Uterus (tissue), 4 donors: Measurements from ENCODE around the gene APC. TPM values are rescaled to one million over a fixed set of nuclear protein-coding genes. Genes with fewer than 3 reads are reported as not detected.

ENCODE experiments used
- DNase-seq, 2 donors: peaks; one replicate each; pipeline ENCODE4 v3.0.0-alpha.2; 2019 to 2020
- H3K27ac ChIP-seq, 2 donors: fragments of 200-600 bp; sonication (generic); 1 replicate in 1 of 2; 2 replicates in 1 of 2; pipeline ENCODE4 v1.5.1; 2016 to 2018
- H3K27me3 ChIP-seq, 2 donors: fragments of 200-600 bp; sonication (generic); one replicate each; pipeline ENCODE4 v1.5.1; 2018 to 2019; ENCODE audit warnings: control low read depth in 1 of 2
- H3K36me3 ChIP-seq, 2 donors: fragments of 200-600 bp; sonication (generic); one replicate each; pipeline ENCODE4 v1.5.1; 2019; ENCODE audit warnings: control low read depth in 1 of 2
- H3K4me1 ChIP-seq, 2 donors: fragments of 200-600 bp; sonication (generic); one replicate each; pipeline ENCODE4 v1.5.1; 2018 to 2019; ENCODE audit warnings: control low read depth in 1 of 2
- H3K4me3 ChIP-seq, 2 donors: fragments of 200-600 bp; sonication (generic); 1 replicate in 1 of 2; 2 replicates in 1 of 2; pipeline ENCODE4 v1.5.1; 2018 to 2019; ENCODE audit warnings: mild to moderate bottlenecking in 1 of 2
- H3K9me3 ChIP-seq, 2 donors: fragments of 200-600 bp; sonication (generic); one replicate each; pipeline ENCODE4 v1.5.1; 2019; ENCODE audit warnings: control low read depth in 1 of 2
- CTCF ChIP-seq, 4 experiments: fragments of 200-600 bp in 2 of 4; fragments of 450-650 bp in 2 of 4; sonication (generic) in 2 of 4; IDR thresholded peaks; one replicate each; pipeline ENCODE4 v1.5.1; 2016 to 2019; ENCODE audit warnings: antibody characterized with exemption in 4 of 4, mild to moderate bottlenecking in 2 of 4, moderate library complexity in 1 of 4
- POLR2A ChIP-seq, 2 donors: fragments of 450-650 bp; IDR thresholded peaks; one replicate each; pipeline ENCODE4 v1.6.1; 2016; ENCODE audit warnings: antibody characterized with exemption in 2 of 2, mild to moderate bottlenecking in 1 of 2, moderate library complexity in 1 of 2
- intact Hi-C: fragments of 100-400 bp; cut with DNase I; formaldehyde crosslinking; loops from one replicate; pipeline ENCODE4 v1.15.1; 2023; ENCODE audit warnings: low total_unique reads
- total RNA-seq, 4 donors: library from RNA; depleted of rRNA in 3 of 4; stranded (reverse); fragments of >200 nt in 3 of 4; gene quantifications; one replicate each; pipeline versions ENCODE4 v1.1.0 to v1.2.4, GENCODE V29; 2014 to 2023
- donor health status: DM: yes; HTN: yes; CAD: no.

Gene APC
- total RNA-seq, 4 donors from 2014 or later, result 45.4 to 132 (median 91.7) TPM

- H3K36me3 ChIP-seq, result no peaks in the 10 kb centered on the region
- intact Hi-C loops, result no loop called here
- TF ChIP-seq CTCF (IDR thresholded peaks at IDR 0.05), result no peak
- no peak for TF ChIP-seq POLR2A (IDR thresholded peaks at IDR 0.05)
- H3K9me3 ChIP-seq, result no peaks in the 10 kb centered on the region
- no peaks in the 10 kb centered on the region for H3K27me3 ChIP-seq
- H3K4me1 ChIP-seq, result no peaks in the 10 kb centered on the region
- DNase-seq, result no peak
- no peak overlapping the region for H3K27ac ChIP-seq
- no peak overlapping the region for H3K4me3 ChIP-seq
These were observed 40.4 kb upstream of the APC start for GRCh38 chr5:112697322-112697721.

GRCh38 chr5:112697833-112698232, 39.9 kb upstream of the APC start:
- intact Hi-C loops, result no loop called here
- no peak for DNase-seq
- Histone ChIP-seq H3K36me3 (no peaks in the 10 kb centered on the region), H3K4me1 (no peaks in the 10 kb centered on the region), H3K4me3 (no peak overlapping the region), H3K9me3 (no peaks in the 10 kb centered on the region), H3K27me3 (no peaks in the 10 kb centered on the region), H3K27ac (no peak overlapping the region)
- TF ChIP-seq CTCF (IDR thresholded peaks at IDR 0.05) (no peak), POLR2A (IDR thresholded peaks at IDR 0.05) (no peak)

GRCh38 chr5:112703866-112704820, 33.5 kb upstream of the APC start:
- H3K27ac ChIP-seq, result no peak overlapping the region
- H3K9me3 ChIP-seq, result no peaks in the 10 kb centered on the region
- peaks cover 0 to 7% of the 10 kb centered on the region in 2 donors for H3K4me1 ChIP-seq
- intact Hi-C loops, result no loop called here
- H3K36me3 ChIP-seq, result no peaks in the 10 kb centered on the region
- no peak overlapping the region for H3K4me3 ChIP-seq
- DNase-seq, result no peak
- TF ChIP-seq CTCF (IDR thresholded peaks at IDR 0.05) (no peak), POLR2A (IDR thresholded peaks at IDR 0.05) (no peak)
- no peaks in the 10 kb centered on the region for H3K27me3 ChIP-seq

- peak overlapping the region; percentile 92 to 94 for H3K4me3 ChIP-seq
These were observed 31.2 kb upstream of the APC start for GRCh38 chr5:112706446-112707016.

More at GRCh38 chr5:112706446-112707016, 31.2 kb upstream of the APC start:
- Histone ChIP-seq H3K9me3 (no peaks in the 10 kb centered on the region), H3K36me3 (no peaks in the 10 kb centered on the region), H3K4me1 (peaks cover 0 to 10% of the 10 kb centered on the region in 2 donors), H3K27ac (peak overlapping the region; percentile 90 to 92), H3K27me3 (no peaks in the 10 kb centered on the region)
- no peak for TF ChIP-seq CTCF (IDR thresholded peaks at IDR 0.05)
- no peak for TF ChIP-seq POLR2A (IDR thresholded peaks at IDR 0.05)
- DNase-seq, result no peak
- intact Hi-C loops, result no loop called here
